Neuronal stem cell (in vitro differentiated cells): ENCODE results near the gene PPP2R1A.

ENCODE experiments used
- DNase-seq: peaks from one replicate; pipeline ENCODE4 v3.0.0-alpha.2; 2013; ENCODE audit warnings: low spot score
- H2AFZ ChIP-seq: one replicate; pipeline ENCODE4 v1.6.1; 2013; ENCODE audit warnings: mild to moderate bottlenecking, low read length, inconsistent platforms
- H2AK5ac ChIP-seq: 2 replicates; pipeline ENCODE4 v1.6.1; 2013; ENCODE audit warnings: low read depth, mild to moderate bottlenecking, inconsistent platforms, low read length, moderate library complexity, mixed read lengths
- H2BK120ac ChIP-seq: 2 replicates; pipeline ENCODE4 v1.6.1; 2013; ENCODE audit warnings: low read depth, mild to moderate bottlenecking, inconsistent platforms, low read length, moderate library complexity, mixed read lengths
- H2BK12ac ChIP-seq: one replicate; pipeline ENCODE4 v1.6.1; 2013; ENCODE audit warnings: low read length, inconsistent platforms
- H2BK15ac ChIP-seq: 2 replicates; pipeline ENCODE4 v1.6.1; 2013; ENCODE audit warnings: mild to moderate bottlenecking, low read length, inconsistent platforms, mixed read lengths
- H2BK5ac ChIP-seq: one replicate; pipeline ENCODE4 v1.6.1; 2013; ENCODE audit warnings: inconsistent platforms, mild to moderate bottlenecking, low read length, moderate library complexity
- H3K14ac ChIP-seq: one replicate; pipeline ENCODE4 v1.6.1; 2013; ENCODE audit warnings: low read length, inconsistent platforms
- H3K18ac ChIP-seq: 2 replicates; pipeline ENCODE4 v1.6.1; 2013; ENCODE audit warnings: low read length, inconsistent platforms
- H3K23ac ChIP-seq: 2 replicates; pipeline ENCODE4 v1.6.1; 2013; ENCODE audit warnings: low read depth, mild to moderate bottlenecking, mixed read lengths, low read length, inconsistent platforms; ENCODE audit not compliant: poor library complexity
- H3K27ac ChIP-seq: replicated peaks from 3 replicates; pipeline ENCODE4 v1.5.1; 2013; ENCODE audit warnings: low read length, inconsistent platforms
- H3K27me3 ChIP-seq, 3 experiments: 2 replicates each; pipeline ENCODE4 v1.6.1; 2013; ENCODE audit warnings: low read length in 3 of 3, mild to moderate bottlenecking in 2 of 3, inconsistent platforms in 1 of 3, low read depth in 1 of 3, mixed read lengths in 1 of 3, moderate library complexity in 1 of 3; ENCODE audit not compliant: control insufficient read depth in 3 of 3, insufficient read depth in 3 of 3
- H3K36me3 ChIP-seq, 2 donors: replicated peaks in 1 of 2; 2 replicates each; pipeline ENCODE4 v1.6.1; 2013; ENCODE audit warnings: low read length in 2 of 2; ENCODE audit not compliant: control insufficient read depth in 2 of 2, insufficient read depth in 2 of 2
- H3K4ac ChIP-seq: 2 replicates; pipeline ENCODE4 v1.6.1; 2013; ENCODE audit warnings: inconsistent platforms, mild to moderate bottlenecking, low read length, moderate library complexity
- H3K4me1 ChIP-seq, 2 donors: 1 replicate in 1 of 2; 2 replicates in 1 of 2; pipeline ENCODE4 v1.6.1; 2013; ENCODE audit warnings: low read length in 2 of 2, low read depth in 1 of 2; ENCODE audit not compliant: control insufficient read depth in 2 of 2, insufficient read depth in 1 of 2
- H3K4me2 ChIP-seq: one replicate; pipeline ENCODE4 v1.6.1; 2013; ENCODE audit warnings: mild to moderate bottlenecking, low read length, inconsistent platforms; ENCODE audit not compliant: insufficient read depth, poor library complexity, severe bottlenecking
- H3K4me3 ChIP-seq, 2 donors: 2 replicates each; pipeline ENCODE4 v1.5.1; 2013; ENCODE audit warnings: low read length in 2 of 2, mild to moderate bottlenecking in 2 of 2, inconsistent platforms in 1 of 2, moderate library complexity in 1 of 2
- H3K79me1 ChIP-seq: one replicate; pipeline ENCODE4 v1.6.1; 2013; ENCODE audit warnings: low read depth, mild to moderate bottlenecking, inconsistent platforms, low read length, moderate library complexity
- H3K9ac ChIP-seq: one replicate; pipeline ENCODE4 v1.6.1; 2013; ENCODE audit warnings: mild to moderate bottlenecking, low read depth, low read length, inconsistent platforms; ENCODE audit not compliant: poor library complexity
- H3K9me3 ChIP-seq, 2 donors: replicated peaks in 1 of 2; 2 replicates each; pipeline versions ENCODE3 to v1.6.1; 2013; ENCODE audit warnings: low read length in 2 of 2, mild to moderate bottlenecking in 2 of 2, inconsistent platforms in 1 of 2, low read depth in 1 of 2, mixed read lengths in 1 of 2, moderate library complexity in 1 of 2; ENCODE audit not compliant: control insufficient read depth in 2 of 2, insufficient read depth in 1 of 2
- H4K8ac ChIP-seq: one replicate; pipeline ENCODE4 v1.6.1; 2013; ENCODE audit warnings: low read depth, mild to moderate bottlenecking, inconsistent platforms, low read length, moderate library complexity
- H4K91ac ChIP-seq: one replicate; pipeline ENCODE4 v1.6.1; 2013; ENCODE audit warnings: low read length, low read depth, mild to moderate bottlenecking, inconsistent platforms; ENCODE audit not compliant: poor library complexity
- WGBS, 2 donors: extraction: QIAGEN DNeasy Blood & Tissue Kit; methylation state at CpG; one replicate each; pipeline ENCODE4 v1.1.7; 2013; ENCODE audit warnings: missing lambda C conversion rate in 2 of 2, mixed read lengths in 1 of 2; ENCODE audit not compliant: insufficient read length in 2 of 2, insufficient replicate concordance in 1 of 2; ENCODE audit errors: extremely low coverage in 2 of 2; 5-methylcytosine and 5-hydroxymethylcytosine counted together

Gene PPP2R1A

DNA sequence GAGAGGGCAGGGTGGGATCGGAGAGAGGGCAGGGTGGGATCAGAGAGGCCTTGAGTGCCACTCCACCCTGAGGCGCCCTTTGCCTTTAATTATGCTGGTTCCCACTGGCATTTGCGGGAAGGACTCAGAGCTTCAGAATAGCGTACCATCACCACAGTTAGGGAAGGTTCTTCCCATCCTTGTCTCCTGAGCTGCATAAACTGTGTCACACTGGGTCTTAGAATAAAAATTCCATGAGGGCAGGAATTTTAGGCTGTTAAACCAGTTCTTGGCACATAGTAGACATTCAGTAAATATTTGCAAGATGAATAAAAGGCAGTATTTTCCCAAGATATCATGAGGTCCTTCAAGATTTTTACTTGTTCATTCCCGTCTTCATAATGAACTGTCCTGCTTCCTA lies 24.4 kb downstream of the PPP2R1A start:
- Histone ChIP-seq H2BK5ac (no peak overlapping the region), H3K4me3 (no peak overlapping the region), H3K27ac (no peak overlapping the region), H4K91ac (no peak overlapping the region), H4K8ac (no peak overlapping the region), H2BK12ac (no peak overlapping the region), H2AK5ac (no peak overlapping the region), H3K27me3 (no peaks in the 10 kb centered on the region), H2AFZ (no peak overlapping the region), H2BK15ac (no peak overlapping the region), H3K79me1 (peaks cover 7% of the 10 kb centered on the region), H3K4ac (no peak overlapping the region), H3K14ac (no peak overlapping the region), H3K4me1 (no peaks in the 10 kb centered on the region), H2BK120ac (no peak overlapping the region), H3K9ac (no peak overlapping the region), H3K18ac (no peak overlapping the region), H3K36me3 (peaks cover 65 to 97% of the 10 kb centered on the region in 2 donors), H3K23ac (no peak overlapping the region), H3K4me2 (no peak overlapping the region), H3K9me3 (peaks cover 0 to 2% of the 10 kb centered on the region in 2 donors)
- WGBS, 2 donors, result no CpG with 5 or more reads among the region's 5 CpGs
- DNase-seq, result no peak

GRCh38 chr19:52216401-52216800 lies 26.5 kb downstream of the PPP2R1A start:
- Histone ChIP-seq H3K79me1 (peaks cover 7% of the 10 kb centered on the region), H3K27ac (no peak overlapping the region), H2BK15ac (no peak overlapping the region), H2AK5ac (no peak overlapping the region), H3K23ac (no peak overlapping the region), H3K18ac (no peak overlapping the region), H2BK120ac (no peak overlapping the region), H3K4me2 (no peak overlapping the region), H3K36me3 (peaks cover 74 to 100% of the 10 kb centered on the region in 2 donors), H3K4ac (no peak overlapping the region), H3K4me1 (no peaks in the 10 kb centered on the region), H3K27me3 (no peaks in the 10 kb centered on the region), H3K4me3 (no peak overlapping the region), H2BK5ac (no peak overlapping the region), H4K91ac (no peak overlapping the region), H3K9ac (no peak overlapping the region), H2BK12ac (no peak overlapping the region), H2AFZ (no peak overlapping the region), H3K9me3 (peaks cover 0 to 2% of the 10 kb centered on the region in 2 donors), H4K8ac (peak overlapping the region; percentile 24), H3K14ac (no peak overlapping the region)
- WGBS, 2 donors, result no CpG with 5 or more reads among the region's 3 CpGs
- DNase-seq, result no peak

DNA sequence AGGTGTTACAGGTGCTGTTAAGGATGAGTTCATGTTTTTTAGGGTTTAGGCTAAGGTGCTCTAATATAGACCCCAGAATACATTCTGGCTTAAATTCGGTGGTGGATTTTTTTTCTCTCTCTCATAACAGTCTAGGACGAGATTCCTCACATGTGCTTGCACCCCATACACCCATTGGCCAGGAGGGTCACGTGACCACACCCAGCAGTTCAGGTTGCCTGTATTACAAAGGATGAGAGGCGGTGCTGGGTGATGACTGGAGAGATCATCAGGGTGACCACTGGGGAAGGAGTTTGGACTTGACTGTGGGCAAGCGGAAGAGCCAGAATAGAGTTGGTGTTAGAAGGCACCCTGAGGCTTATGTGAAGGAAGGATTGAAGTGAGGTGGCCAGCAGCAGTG lies 27.7 kb downstream of the PPP2R1A start:
- Histone ChIP-seq H4K8ac (no peak overlapping the region), H4K91ac (no peak overlapping the region), H2BK15ac (no peak overlapping the region), H3K79me1 (peaks cover 5% of the 10 kb centered on the region), H2BK120ac (no peak overlapping the region), H2AK5ac (no peak overlapping the region), H3K4ac (no peak overlapping the region), H3K18ac (no peak overlapping the region), H3K9ac (no peak overlapping the region), H2AFZ (no peak overlapping the region), H3K27ac (no peak overlapping the region), H3K36me3 (peaks cover 69 to 100% of the 10 kb centered on the region in 2 donors), H2BK12ac (no peak overlapping the region), H3K14ac (no peak overlapping the region), H3K27me3 (no peaks in the 10 kb centered on the region), H3K4me3 (no peak overlapping the region), H3K23ac (no peak overlapping the region), H3K4me2 (no peak overlapping the region), H2BK5ac (no peak overlapping the region), H3K4me1 (no peaks in the 10 kb centered on the region), H3K9me3 (peaks cover 0 to 2% of the 10 kb centered on the region in 2 donors)
- DNase-seq, result no peak
- WGBS, 2 donors, result no CpG with 5 or more reads among the region's 5 CpGs

DNA sequence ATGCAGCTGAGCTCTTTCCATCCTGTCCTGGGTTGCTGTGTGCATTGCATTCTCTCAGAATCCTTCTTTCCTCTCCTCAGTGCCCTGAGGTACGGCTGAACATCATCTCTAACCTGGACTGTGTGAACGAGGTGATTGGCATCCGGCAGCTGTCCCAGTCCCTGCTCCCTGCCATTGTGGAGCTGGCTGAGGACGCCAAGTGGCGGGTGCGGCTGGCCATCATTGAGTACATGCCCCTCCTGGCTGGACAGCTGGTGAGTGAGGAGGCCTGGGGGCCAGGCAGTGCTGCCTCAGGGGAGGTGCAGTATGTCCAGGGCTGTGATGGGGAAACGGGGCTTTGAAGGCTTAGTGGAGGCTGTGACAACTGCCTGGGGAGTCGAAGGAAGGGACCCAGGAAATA lies 29.8 kb downstream of the PPP2R1A start:
- H3K14ac ChIP-seq, result no peak overlapping the region
- DNase-seq, result no peak
- peaks cover 2 to 3% of the 10 kb centered on the region in 2 donors for H3K9me3 ChIP-seq
- no peak overlapping the region for H3K9ac ChIP-seq
- no peaks in the 10 kb centered on the region for H3K27me3 ChIP-seq
- H4K91ac ChIP-seq, result no peak overlapping the region
- no peak overlapping the region for H2BK12ac ChIP-seq
- no peak overlapping the region for H2BK5ac ChIP-seq
- H3K36me3 ChIP-seq, result peaks cover 59 to 100% of the 10 kb centered on the region in 2 donors
- no peak overlapping the region for H4K8ac ChIP-seq
- no peaks in the 10 kb centered on the region for H3K4me1 ChIP-seq
- WGBS, 2 donors, result no CpG with 5 or more reads among the region's 8 CpGs
- no peak overlapping the region for H2AFZ ChIP-seq
- no peak overlapping the region for H3K23ac ChIP-seq
- no peak overlapping the region for H2BK15ac ChIP-seq
- no peak overlapping the region for H2BK120ac ChIP-seq
- no peak overlapping the region for H3K4me3 ChIP-seq
- peaks cover 2% of the 10 kb centered on the region for H3K79me1 ChIP-seq
- H3K4ac ChIP-seq, result no peak overlapping the region
- no peak overlapping the region for H3K27ac ChIP-seq
- H2AK5ac ChIP-seq, result no peak overlapping the region
- no peak overlapping the region for H3K18ac ChIP-seq
- no peak overlapping the region for H3K4me2 ChIP-seq
